ENCODE data around the gene NPAT. TPM values are rescaled to one million over a fixed set of nuclear protein-coding genes. Genes with fewer than 3 reads are reported as not detected.

Gene NPAT
- total RNA-seq, 1 experiment from 2014 or later = 12.7 TPM

Other genes starting within 250 kb of the NPAT start
- gene CUL5, start 213.7 kb downstream of the NPAT start, total RNA-seq (2014; rRNA removed; shearing (Covaris generic)) = 25.0 and 26.4 TPM in 2 replicates
- 60.1 and 95.0 TPM in 2 replicates for gene ACAT1, start 101.1 kb downstream of the NPAT start, total RNA-seq (2014; rRNA removed; shearing (Covaris generic))
- gene ATM, start 429 bp upstream of the NPAT start, total RNA-seq (2014; rRNA removed; shearing (Covaris generic)) = 20.8 and 41.9 TPM in 2 replicates
- 0.29 and 9.4 TPM in 2 replicates for gene C11orf65, start 244.9 kb upstream of the NPAT start, total RNA-seq (2014; rRNA removed; shearing (Covaris generic))

All from Daoy (cell line).